Measurements from ENCODE around the gene SMIM35. TPM values are rescaled to one million over a fixed set of nuclear protein-coding genes. Genes with fewer than 3 reads are reported as not detected.

SMIM35 gene
- total and polyA plus RNA-seq, 9 donors, result under 0.01 to 0.47 (median 0.08) TPM

- Histone ChIP-seq H3K4me3 (ENCODE audit: low read length) (no peak overlapping the region), H3K9me3 (replicated peaks; ENCODE audit: control insufficient read depth, low read depth, low read length) (no peaks in the 10 kb centered on the region)
Measured at GRCh38 chr11:118042141-118042540, 44.6 kb downstream of the SMIM35 start.

GRCh38 chr11:118033443-118033842 lies 53.3 kb downstream of the SMIM35 start:
- H3K4me1 ChIP-seq (ENCODE audit: control insufficient read depth, insufficient read depth, low read length), result no peaks in the 10 kb centered on the region
- no peaks in the 10 kb centered on the region for H3K27me3 ChIP-seq (ENCODE audit: control insufficient read depth, insufficient read depth, low read length)
- WGBS (ENCODE audit: insufficient coverage), result no CpG with 5 or more reads among the region's 4 CpGs
- no peaks in the 10 kb centered on the region for H3K9me3 ChIP-seq (replicated peaks; ENCODE audit: control insufficient read depth, low read depth, low read length)
- H3K4me3 ChIP-seq (ENCODE audit: low read length), result no peak overlapping the region
- H3K36me3 ChIP-seq (ENCODE audit: control insufficient read depth, insufficient read depth, low read length), result no peaks in the 10 kb centered on the region
- H3K27ac ChIP-seq (ENCODE audit: low read length), result no peak overlapping the region
- no peak for DNase-seq

More at GRCh38 chr11:118042141-118042540, 44.6 kb downstream of the SMIM35 start:
- no peak for DNase-seq
- H3K36me3 ChIP-seq (ENCODE audit: control insufficient read depth, insufficient read depth, low read length), result no peaks in the 10 kb centered on the region
- H3K27ac ChIP-seq (ENCODE audit: low read length), result no peak overlapping the region
- no peaks in the 10 kb centered on the region for H3K27me3 ChIP-seq (ENCODE audit: control insufficient read depth, insufficient read depth, low read length)
- no peaks in the 10 kb centered on the region for H3K4me1 ChIP-seq (ENCODE audit: control insufficient read depth, insufficient read depth, low read length)
- WGBS (ENCODE audit: insufficient coverage), result no CpG with 5 or more reads among the region's 1 CpG

GRCh38 chr11:118028626-118029025 lies 58.1 kb downstream of the SMIM35 start:
- no peak overlapping the region for H3K4me3 ChIP-seq (ENCODE audit: low read length)
- H3K9me3 ChIP-seq (replicated peaks; ENCODE audit: control insufficient read depth, low read depth, low read length), result peaks cover 3% of the 10 kb centered on the region
- no peaks in the 10 kb centered on the region for H3K4me1 ChIP-seq (ENCODE audit: control insufficient read depth, insufficient read depth, low read length)
- whole genome bisulfite sequencing (ENCODE audit: insufficient coverage), result 100% methylated on average over 1 of the region's 3 CpGs
- H3K27me3 ChIP-seq (ENCODE audit: control insufficient read depth, insufficient read depth, low read length), result no peaks in the 10 kb centered on the region
- H3K27ac ChIP-seq (ENCODE audit: low read length), result no peak overlapping the region
- H3K36me3 ChIP-seq (ENCODE audit: control insufficient read depth, insufficient read depth, low read length), result no peaks in the 10 kb centered on the region
- DNase-seq, result no peak

GRCh38 chr11:118027694-118028093 lies 59.1 kb downstream of the SMIM35 start:
- Histone ChIP-seq H3K36me3 (ENCODE audit: control insufficient read depth, insufficient read depth, low read length) (no peaks in the 10 kb centered on the region), H3K27me3 (ENCODE audit: control insufficient read depth, insufficient read depth, low read length) (no peaks in the 10 kb centered on the region), H3K4me1 (ENCODE audit: control insufficient read depth, insufficient read depth, low read length) (no peaks in the 10 kb centered on the region), H3K9me3 (replicated peaks; ENCODE audit: control insufficient read depth, low read depth, low read length) (peaks cover 3% of the 10 kb centered on the region), H3K4me3 (ENCODE audit: low read length) (no peak overlapping the region), H3K27ac (ENCODE audit: low read length) (no peak overlapping the region)
- DNase-seq, result no peak
- 40% methylated on average over 1 of the region's 4 CpGs for whole genome bisulfite sequencing (ENCODE audit: insufficient coverage)

- WGBS (ENCODE audit: insufficient coverage), result no CpG with 5 or more reads among the region's 1 CpG
- H3K27me3 ChIP-seq (ENCODE audit: control insufficient read depth, insufficient read depth, low read length), result peaks cover 2% of the 10 kb centered on the region
Measured at GRCh38 chr11:118021146-118021545, 65.6 kb downstream of the SMIM35 start.

GRCh38 chr11:118018401-118018800 lies 68.4 kb downstream of the SMIM35 start:
- Histone ChIP-seq H3K4me1 (ENCODE audit: control insufficient read depth, insufficient read depth, low read length) (no peaks in the 10 kb centered on the region), H3K9me3 (replicated peaks; ENCODE audit: control insufficient read depth, low read depth, low read length) (peaks cover 5% of the 10 kb centered on the region), H3K4me3 (ENCODE audit: low read length) (no peak overlapping the region), H3K36me3 (ENCODE audit: control insufficient read depth, insufficient read depth, low read length) (no peaks in the 10 kb centered on the region), H3K27ac (ENCODE audit: low read length) (no peak overlapping the region), H3K27me3 (ENCODE audit: control insufficient read depth, insufficient read depth, low read length) (peaks cover 2% of the 10 kb centered on the region)
- DNase-seq, result no peak
- WGBS (ENCODE audit: insufficient coverage), result 80% methylated on average over 2 of the region's 2 CpGs

More at GRCh38 chr11:118021146-118021545, 65.6 kb downstream of the SMIM35 start:
- Histone ChIP-seq H3K36me3 (ENCODE audit: control insufficient read depth, insufficient read depth, low read length) (no peaks in the 10 kb centered on the region), H3K4me3 (ENCODE audit: low read length) (no peak overlapping the region), H3K4me1 (ENCODE audit: control insufficient read depth, insufficient read depth, low read length) (no peaks in the 10 kb centered on the region), H3K9me3 (replicated peaks; ENCODE audit: control insufficient read depth, low read depth, low read length) (peaks cover 8% of the 10 kb centered on the region), H3K27ac (ENCODE audit: low read length) (no peak overlapping the region)
- no peak for DNase-seq

- no peak overlapping the region for H3K4me3 ChIP-seq (ENCODE audit: low read length)
- H3K36me3 ChIP-seq (ENCODE audit: control insufficient read depth, insufficient read depth, low read length), result no peaks in the 10 kb centered on the region
- peaks cover 5% of the 10 kb centered on the region for H3K9me3 ChIP-seq (replicated peaks; ENCODE audit: control insufficient read depth, low read depth, low read length)
- peaks cover 2% of the 10 kb centered on the region for H3K27me3 ChIP-seq (ENCODE audit: control insufficient read depth, insufficient read depth, low read length)
- H3K27ac ChIP-seq (ENCODE audit: low read length), result no peak overlapping the region
- 80% methylated on average over 1 of the region's 4 CpGs for WGBS (ENCODE audit: insufficient coverage)
- peaks cover 5% of the 10 kb centered on the region for H3K4me1 ChIP-seq (ENCODE audit: control insufficient read depth, insufficient read depth, low read length)
- DNase-seq, result no peak
Measured at GRCh38 chr11:118017631-118018315, 69.0 kb downstream of the SMIM35 start.

- H3K4me1 ChIP-seq (ENCODE audit: control insufficient read depth, insufficient read depth, low read length), result peaks cover 7% of the 10 kb centered on the region
- peaks cover 5% of the 10 kb centered on the region for H3K9me3 ChIP-seq (replicated peaks; ENCODE audit: control insufficient read depth, low read depth, low read length)
- no peaks in the 10 kb centered on the region for H3K36me3 ChIP-seq (ENCODE audit: control insufficient read depth, insufficient read depth, low read length)
- H3K27ac ChIP-seq (ENCODE audit: low read length), result no peak overlapping the region
- H3K4me3 ChIP-seq (ENCODE audit: low read length), result no peak overlapping the region
- no peak for DNase-seq
- 42% methylated on average over 3 of the region's 3 CpGs for WGBS (ENCODE audit: insufficient coverage)
- peaks cover 2% of the 10 kb centered on the region for H3K27me3 ChIP-seq (ENCODE audit: control insufficient read depth, insufficient read depth, low read length)
Measured at GRCh38 chr11:118017111-118017510, 69.7 kb downstream of the SMIM35 start.

- no peak for DNase-seq
- Histone ChIP-seq H3K27ac (ENCODE audit: low read length) (no peak overlapping the region), H3K9me3 (replicated peaks; ENCODE audit: control insufficient read depth, low read depth, low read length) (peaks cover 4% of the 10 kb centered on the region), H3K36me3 (ENCODE audit: control insufficient read depth, insufficient read depth, low read length) (no peaks in the 10 kb centered on the region), H3K4me1 (ENCODE audit: control insufficient read depth, insufficient read depth, low read length) (peaks cover 9% of the 10 kb centered on the region), H3K27me3 (ENCODE audit: control insufficient read depth, insufficient read depth, low read length) (peaks cover 2% of the 10 kb centered on the region), H3K4me3 (ENCODE audit: low read length) (no peak overlapping the region)
- WGBS (ENCODE audit: insufficient coverage), result 88% methylated on average over 3 of the region's 4 CpGs
Measured at GRCh38 chr11:118016104-118016503, 70.7 kb downstream of the SMIM35 start.

- DNase-seq, result no peak
- H3K4me3 ChIP-seq (ENCODE audit: low read length), result no peak overlapping the region
- peaks cover 2% of the 10 kb centered on the region for H3K27me3 ChIP-seq (ENCODE audit: control insufficient read depth, insufficient read depth, low read length)
- H3K4me1 ChIP-seq (ENCODE audit: control insufficient read depth, insufficient read depth, low read length), result peaks cover 14% of the 10 kb centered on the region
- H3K27ac ChIP-seq (ENCODE audit: low read length), result no peak overlapping the region
- H3K36me3 ChIP-seq (ENCODE audit: control insufficient read depth, insufficient read depth, low read length), result no peaks in the 10 kb centered on the region
- H3K9me3 ChIP-seq (replicated peaks; ENCODE audit: control insufficient read depth, low read depth, low read length), result no peaks in the 10 kb centered on the region
- WGBS (ENCODE audit: insufficient coverage), result 78% methylated on average over 6 of the region's 11 CpGs
Measured at GRCh38 chr11:118015385-118015841, 71.3 kb downstream of the SMIM35 start.

All from muscle of leg (tissue), 11 donors.